Ovary (tissue), 3 donors: ENCODE results near the gene LTC4S.

Experiments used
- CTCF ChIP-seq, 3 donors: fragments of 450-650 bp in 2 of 3; fragments of 200-600 bp in 1 of 3; IDR thresholded peaks; one replicate each; pipeline versions ENCODE4 v1.5.1 to v1.8.0; 2016 to 2022; ENCODE audit warnings: antibody characterized with exemption in 3 of 3, mild to moderate bottlenecking in 1 of 3
- POLR2A ChIP-seq: fragments of 450-650 bp; IDR thresholded peaks from one replicate; pipeline ENCODE4 v1.6.1; 2017; ENCODE audit warnings: antibody characterized with exemption, mild to moderate bottlenecking, moderate library complexity
- donor health status: DM: no; HTN: no; CAD: no.

GRCh38 chr5:179828756-179829421 is 35.1 kb downstream of the LTC4S start:
- TF ChIP-seq CTCF (IDR thresholded peaks at IDR 0.05) (no peak), POLR2A (no peak)
